Middle frontal gyrus (tissue), 1 donor: ENCODE measurements around the gene EFCAB8.

Experiments
- DNase-seq: peaks from one replicate; pipeline ENCODE4 v3.0.0-alpha.2; 2015; ENCODE audit warnings: low spot score; ENCODE audit errors: extremely low spot score

Gene EFCAB8

DNA sequence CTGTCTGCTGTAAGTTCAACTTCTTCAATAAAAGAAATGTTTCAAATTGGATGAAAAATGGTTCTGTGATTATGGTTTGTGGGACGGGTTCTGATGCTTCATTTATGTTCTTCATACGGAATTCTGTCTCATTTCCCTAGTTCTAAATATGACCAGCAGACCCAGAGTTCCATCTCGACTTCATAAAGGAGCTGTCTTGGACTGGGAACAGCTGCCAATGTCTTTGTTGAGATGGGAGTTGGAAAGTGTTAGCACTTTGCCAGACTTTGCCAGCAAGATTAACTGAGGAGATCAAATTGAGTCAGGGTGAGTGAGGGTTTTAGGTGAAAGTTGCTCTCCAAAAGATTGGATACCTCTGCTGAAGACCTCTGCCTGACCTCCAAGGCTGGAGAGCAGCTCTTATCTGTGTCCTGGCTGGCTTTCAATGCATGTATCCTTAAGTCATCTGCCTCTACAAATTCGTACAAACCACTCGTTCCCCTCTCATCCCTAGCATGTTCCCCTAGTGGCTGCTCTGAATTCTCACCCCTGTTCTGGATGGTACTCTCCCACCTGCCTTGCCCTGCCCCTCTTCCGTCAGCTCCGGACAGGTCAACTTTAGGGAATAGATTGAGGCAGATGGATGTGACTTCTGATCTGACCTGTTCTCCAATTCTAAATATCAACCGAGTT is at the start of gene EFCAB8:
TSS of gene EFCAB8 (plus strand) at position 223 of the 672 bp plus-strand sequence. CDS start 4,870 bp downstream, outside the sequence.
- no peak for DNase-seq

DNA sequence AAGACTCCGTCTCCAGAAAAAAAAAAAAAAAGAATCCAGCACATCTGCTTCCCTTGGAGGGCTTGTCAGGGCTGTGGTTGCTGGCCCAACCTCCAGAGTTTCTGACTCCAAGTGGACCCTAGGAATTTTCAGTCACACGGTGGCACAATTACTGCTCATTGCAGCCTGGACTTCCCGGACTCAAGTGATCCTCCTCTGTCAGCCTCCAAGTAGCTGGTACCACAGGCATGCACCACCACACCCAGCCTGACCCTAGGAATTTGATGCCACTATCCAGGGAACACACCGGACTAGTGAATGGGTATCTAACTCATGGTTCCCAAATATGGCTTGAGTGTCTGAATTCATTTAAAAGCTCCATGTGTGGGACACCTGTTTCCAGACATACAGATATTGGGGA is 48.8 kb upstream of the EFCAB8 start:
- DNase-seq: no peak

DNA sequence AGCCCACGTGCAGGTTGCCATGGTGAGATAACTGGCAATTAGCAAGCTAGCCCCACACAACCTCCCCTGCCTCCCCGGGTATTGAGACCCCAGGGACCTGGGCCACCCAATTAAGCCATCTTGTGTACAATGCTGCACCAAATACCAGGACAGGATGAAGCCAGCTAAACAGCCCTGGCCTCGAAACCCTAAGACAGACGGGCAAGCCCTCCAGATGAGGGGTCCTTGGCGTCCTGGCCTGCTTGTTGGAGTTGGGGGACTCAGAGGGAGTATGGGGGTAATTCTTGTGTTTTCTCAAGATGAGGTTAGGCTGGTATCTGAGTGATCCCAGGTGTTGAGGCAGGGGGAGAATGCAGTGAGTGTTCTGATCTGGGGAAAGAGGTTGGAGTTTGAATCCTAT is 47.8 kb upstream of the EFCAB8 start:
- DNase-seq: no peak

GRCh38 chr20:32811886-32812285 is 46.8 kb upstream of the EFCAB8 start:
- DNase-seq: no peak

DNA sequence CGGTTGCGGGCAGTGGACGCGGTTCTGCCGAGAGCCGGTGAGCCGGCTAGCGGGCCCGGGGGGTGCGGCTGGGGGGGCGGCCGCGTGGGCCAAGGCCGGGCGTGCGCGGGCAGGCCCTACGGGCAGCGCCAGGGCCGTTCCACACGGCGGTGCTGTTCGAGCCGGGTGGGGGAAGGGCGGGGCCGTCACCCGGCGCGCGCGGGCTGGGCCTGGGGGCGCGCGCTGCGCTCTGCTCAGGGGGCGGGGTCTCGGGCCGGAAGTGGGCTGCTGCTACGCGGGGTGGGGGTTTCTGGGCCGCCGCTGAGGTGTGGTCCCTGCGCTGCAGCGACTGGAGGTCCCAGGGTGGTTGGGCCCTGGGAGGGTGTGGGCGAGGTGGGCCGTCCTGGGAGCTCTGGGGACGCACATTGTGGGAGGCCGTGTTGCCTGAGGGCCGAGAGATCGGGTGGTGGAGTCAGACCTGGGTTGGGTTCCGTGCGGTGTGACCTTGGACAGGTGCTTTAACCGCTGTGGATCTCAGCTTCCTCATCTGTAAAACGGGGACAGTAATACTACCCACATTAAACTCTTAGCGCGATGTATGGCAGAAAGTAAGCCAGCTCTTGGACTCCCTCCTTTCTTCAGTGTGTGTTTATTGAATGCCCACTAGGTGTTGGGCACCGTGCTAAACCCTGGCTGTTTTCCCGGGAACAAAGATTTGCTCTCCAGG is 38.6 kb upstream of the EFCAB8 start:
- no peak for DNase-seq

- DNase-seq: no peak
These were observed 37.9 kb upstream of the EFCAB8 start for GRCh38 chr20:32820698-32821377.

- DNase-seq: no peak
These were observed 36.5 kb upstream of the EFCAB8 start for GRCh38 chr20:32822225-32822624.

DNA sequence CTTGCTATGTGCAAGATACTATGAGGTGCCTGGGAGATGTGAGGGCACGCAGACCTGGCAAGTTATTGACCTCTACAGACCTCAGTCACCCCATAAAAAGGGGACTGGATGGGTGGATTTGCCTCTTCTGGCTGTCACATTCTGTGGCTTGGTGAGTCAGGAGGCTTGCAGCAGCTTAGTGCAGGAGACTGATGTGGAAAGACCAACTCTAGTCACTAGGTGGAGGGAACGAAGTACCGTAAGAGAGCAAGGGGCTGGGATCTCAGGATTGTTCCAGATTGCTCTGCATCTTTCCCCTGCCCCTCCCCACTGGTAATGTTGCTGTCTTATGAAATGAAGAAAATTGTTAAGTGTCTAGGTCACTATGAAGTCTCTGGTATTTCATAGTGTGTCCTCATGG is 35.6 kb upstream of the EFCAB8 start:
- no peak for DNase-seq

GRCh38 chr20:32823737-32824588 is 34.8 kb upstream of the EFCAB8 start:
- DNase-seq: no peak

GRCh38 chr20:32828029-32828680 is 30.6 kb upstream of the EFCAB8 start:
- DNase-seq: no peak

DNA sequence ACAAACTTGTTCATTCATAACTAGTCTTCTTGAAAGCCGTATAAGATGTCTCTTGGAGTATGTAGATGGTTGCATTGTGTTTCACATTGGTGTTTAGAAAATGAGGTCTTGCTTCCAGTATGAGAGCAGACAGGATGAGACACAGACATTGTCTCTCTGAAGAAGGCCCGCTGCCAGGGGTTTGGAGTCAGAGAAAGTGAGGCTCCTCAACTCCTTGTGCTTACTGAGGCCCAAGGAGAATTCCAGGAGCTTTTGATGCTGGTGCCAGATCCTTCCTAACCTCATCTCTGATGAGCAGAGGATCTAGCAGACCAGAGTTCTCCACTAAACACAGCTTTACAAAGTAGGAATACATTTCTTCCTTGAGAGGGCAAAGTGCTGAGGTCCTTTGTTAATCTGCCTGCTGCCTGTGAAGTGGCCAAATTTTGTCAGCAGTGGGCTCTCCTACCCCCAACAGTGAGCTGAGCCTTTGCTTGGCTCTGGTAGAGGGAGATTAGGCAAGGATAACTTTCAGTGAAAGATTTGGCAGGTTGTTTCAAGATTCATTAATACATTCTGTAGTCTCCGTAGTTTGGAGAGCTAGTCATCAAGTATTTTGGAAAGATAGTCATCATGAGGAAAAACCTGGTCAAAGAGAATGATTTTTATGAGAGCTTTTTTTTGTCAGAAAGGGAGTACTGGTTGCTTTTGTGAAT is 29.3 kb upstream of the EFCAB8 start:
- no peak for DNase-seq

DNA sequence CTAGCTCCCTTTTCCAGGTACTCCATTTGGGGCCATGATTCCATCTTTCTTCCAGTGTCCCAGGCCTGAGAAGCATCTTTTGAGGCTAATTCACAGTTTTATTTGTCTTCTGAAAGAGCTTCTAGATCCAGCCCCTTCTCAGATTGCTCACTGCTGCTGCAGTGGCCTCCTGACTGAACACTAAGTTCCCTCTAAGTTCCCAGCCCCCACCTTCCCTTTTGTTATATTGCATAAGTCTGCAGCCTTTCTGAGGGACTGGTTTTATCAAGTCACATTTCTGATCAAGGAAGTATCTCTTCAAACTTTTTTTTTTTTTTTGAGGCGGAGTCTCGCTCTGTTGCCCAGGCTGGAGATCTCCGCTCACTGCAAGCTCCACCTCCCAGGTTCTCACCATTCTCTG is 28.3 kb upstream of the EFCAB8 start:
- no peak for DNase-seq

- DNase-seq: no peak
These were observed 26.7 kb upstream of the EFCAB8 start for GRCh38 chr20:32831982-32832381.

GRCh38 chr20:32832664-32833063 is 26.1 kb upstream of the EFCAB8 start:
- no peak for DNase-seq

DNA sequence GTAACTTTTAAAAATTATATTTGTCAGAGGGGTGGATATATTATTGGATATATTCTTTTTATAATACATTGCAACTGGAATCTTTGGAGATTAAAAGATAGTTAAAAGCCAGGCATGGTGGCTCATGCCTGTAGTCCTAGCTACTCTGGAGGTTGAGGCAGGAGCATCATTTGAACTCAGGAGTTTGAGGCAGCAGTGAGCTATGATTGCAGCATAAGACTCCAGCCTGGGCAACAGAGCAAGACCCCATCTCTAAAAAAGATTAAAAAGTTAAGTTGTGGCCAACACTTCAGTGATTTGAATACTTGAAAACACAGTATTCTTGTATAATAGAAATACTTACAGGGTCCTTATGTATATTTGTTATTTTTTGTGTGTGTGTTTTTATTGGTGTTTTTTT is 23.8 kb upstream of the EFCAB8 start:
- no peak for DNase-seq

- no peak for DNase-seq
These were observed 21.6 kb upstream of the EFCAB8 start for GRCh38 chr20:32837157-32837556.

DNA sequence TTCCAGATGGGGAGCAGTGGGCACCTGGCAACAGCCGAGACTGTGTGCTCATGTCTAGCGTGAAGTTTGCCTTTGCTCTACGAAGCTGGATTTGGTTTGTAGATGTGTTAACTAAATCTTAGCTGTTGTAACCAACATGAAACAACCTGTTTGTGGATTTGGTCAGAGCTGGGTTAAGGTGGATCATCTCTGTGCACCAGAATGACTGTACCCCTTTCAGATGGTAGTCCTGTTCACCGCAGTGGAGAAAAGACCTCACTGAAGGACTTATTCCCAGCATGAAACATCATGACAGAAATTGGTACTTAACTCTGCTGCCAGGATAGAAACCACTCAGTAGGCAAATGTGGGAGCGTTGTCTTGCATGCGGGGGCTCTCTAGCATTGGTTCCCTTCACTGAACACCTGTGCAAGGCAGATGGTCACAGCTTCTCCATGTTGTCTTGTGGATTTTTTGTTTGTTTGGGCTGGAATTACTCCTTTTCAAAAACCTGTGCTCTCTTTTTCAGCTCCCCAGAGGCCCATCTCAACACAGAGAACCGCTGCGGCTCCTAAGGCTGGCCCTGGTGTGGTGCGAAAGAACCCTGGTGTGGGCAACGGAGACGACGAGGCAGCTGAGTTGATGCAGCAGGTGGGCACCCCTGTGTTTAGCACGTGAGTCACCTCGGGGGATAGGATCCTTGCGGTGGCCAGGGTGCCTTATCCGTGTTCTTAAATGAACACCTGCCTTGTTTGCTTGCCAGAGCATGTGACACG is 19.3 kb upstream of the EFCAB8 start:
- DNase-seq: no peak

GRCh38 chr20:32839982-32840285 is 18.8 kb upstream of the EFCAB8 start:
- no peak for DNase-seq

DNA sequence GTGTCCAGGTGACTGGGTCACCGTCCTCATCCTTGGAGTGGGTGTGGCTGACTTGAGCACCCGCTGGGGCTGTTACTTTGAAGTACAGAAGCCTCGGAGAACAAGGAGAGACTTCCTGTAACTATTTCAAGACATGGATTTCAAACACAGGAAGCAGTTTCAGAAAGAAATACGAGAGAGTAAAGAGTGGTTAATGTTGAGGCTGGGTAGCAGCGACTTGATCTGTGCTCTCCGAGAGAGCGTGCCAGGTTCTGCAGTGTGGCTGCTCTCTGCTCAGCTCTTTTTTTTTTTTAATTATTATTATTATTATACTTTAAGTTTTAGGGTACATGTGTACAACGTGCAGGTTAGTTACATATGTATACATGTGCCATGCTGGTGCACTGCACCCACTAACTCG is 17.5 kb upstream of the EFCAB8 start:
- no peak for DNase-seq

DNA sequence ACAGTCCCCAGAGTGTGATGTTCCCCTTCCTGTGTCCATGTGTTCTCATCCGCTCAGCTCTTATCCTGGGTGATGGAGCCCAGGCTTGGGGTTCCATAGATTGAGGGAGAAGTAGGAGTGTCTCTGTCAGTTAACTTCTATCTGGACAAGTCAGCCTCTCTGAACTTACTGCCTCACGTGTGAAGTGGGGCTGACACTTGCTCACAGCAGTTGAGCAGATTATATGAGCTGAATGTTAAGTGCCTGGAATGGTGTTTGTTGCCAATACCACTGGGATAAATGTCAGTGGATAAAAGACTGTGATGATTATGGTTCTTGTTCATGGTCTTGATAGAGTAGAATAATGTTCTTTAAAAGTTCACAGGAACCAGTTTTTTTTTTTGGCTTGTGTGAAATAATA is 17.1 kb upstream of the EFCAB8 start:
- no peak for DNase-seq
